Fibroblast of peridontal ligament (primary cell): ENCODE data around the gene CHST15.

Source experiments
- DNase-seq: peaks from one replicate; pipeline ENCODE4 v3.0.0-alpha.2; 2010; ENCODE audit errors: extremely low read depth

Gene CHST15

GRCh38 chr10:123998197-123999141 is 94.9 kb downstream of the CHST15 start:
- no peak for DNase-seq

GRCh38 chr10:123997486-123998196 is 95.8 kb downstream of the CHST15 start:
- DNase-seq: peak; percentile 99

- no peak for DNase-seq
Observed at GRCh38 chr10:123997013-123997412, 96.4 kb downstream of the CHST15 start.

- DNase-seq: no peak
Observed at GRCh38 chr10:123996302-123996701, 97.1 kb downstream of the CHST15 start.

GRCh38 chr10:123995461-123996131 is 97.8 kb downstream of the CHST15 start:
- DNase-seq: peak; percentile 74

GRCh38 chr10:123995082-123995460 is 98.3 kb downstream of the CHST15 start:
- no peak for DNase-seq

GRCh38 chr10:123994417-123995081 is 98.8 kb downstream of the CHST15 start:
- peak; percentile 85 for DNase-seq

- no peak for DNase-seq
Observed at GRCh38 chr10:123993534-123994416, 99.6 kb downstream of the CHST15 start.

GRCh38 chr10:123991611-123992570 is 101.5 kb downstream of the CHST15 start:
- DNase-seq: no peak

- no peak for DNase-seq
Observed at GRCh38 chr10:123990889-123991288, 102.5 kb downstream of the CHST15 start.

GRCh38 chr10:123988694-123989093 is 104.7 kb downstream of the CHST15 start:
- DNase-seq: no peak

GRCh38 chr10:123986736-123987135 is 106.7 kb downstream of the CHST15 start:
- no peak for DNase-seq

GRCh38 chr10:123974406-123974805 is 119.0 kb downstream of the CHST15 start:
- peak; percentile 38 for DNase-seq

- DNase-seq: no peak
Observed at GRCh38 chr10:123972481-123973401, 120.7 kb downstream of the CHST15 start.

GRCh38 chr10:123970927-123971286 is 122.5 kb downstream of the CHST15 start:
- no peak for DNase-seq

GRCh38 chr10:123970207-123970926 is 123.0 kb downstream of the CHST15 start:
- no peak for DNase-seq

- DNase-seq: peak; percentile 72
Observed at GRCh38 chr10:123967626-123968243, 125.7 kb downstream of the CHST15 start.

- DNase-seq: peak; percentile 60
Observed at GRCh38 chr10:123966896-123967231, 126.5 kb downstream of the CHST15 start.
